GM18868 (cell line): ENCODE data around the gene TBX4.
"Not testable (repeated sequence)": the region's sequence is repeated elsewhere in the genome, so short reads cannot be mapped to it uniquely, and the experiment has no call there.

Experiments used
- ATAC-seq: cut with Tn5 transposase; IDR thresholded peaks from one replicate; pipeline ENCODE4 v1.9.1; 2021; ENCODE audit warnings: mild to moderate bottlenecking, moderate library complexity; ENCODE audit not compliant: unreplicated experiment

The TBX4 gene

GRCh38 chr17:61496174-61496956 is 44.1 kb downstream of the TBX4 start:
- ATAC-seq = no peak

- no peak for ATAC-seq
Observed at GRCh38 chr17:61496957-61497653, 44.9 kb downstream of the TBX4 start.

GRCh38 chr17:61498042-61498994 is 46.1 kb downstream of the TBX4 start:
- no peak for ATAC-seq

GRCh38 chr17:61499632-61500031 is 47.4 kb downstream of the TBX4 start:
- ATAC-seq = no peak

- no peak for ATAC-seq
Observed at GRCh38 chr17:61500287-61500686, 48.1 kb downstream of the TBX4 start.

DNA sequence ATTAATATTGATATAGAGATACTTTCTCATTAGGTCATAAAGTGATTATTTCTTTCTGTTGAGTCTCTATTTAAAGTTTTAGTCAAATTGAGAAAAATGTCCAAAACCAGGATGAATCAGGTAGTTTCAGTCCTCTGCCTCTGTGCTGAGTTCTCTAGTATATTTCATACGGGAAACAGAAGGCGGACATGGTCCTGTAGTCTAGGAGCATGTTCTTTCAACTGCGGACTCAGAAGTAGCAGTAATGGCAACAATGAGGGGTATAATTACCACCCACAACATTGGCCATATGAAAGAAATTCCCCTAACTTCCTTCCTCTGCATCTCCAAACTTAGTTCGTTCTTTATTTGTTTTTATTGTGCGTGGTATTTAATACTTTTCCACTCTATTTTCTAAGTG is 50.1 kb downstream of the TBX4 start:
- no peak for ATAC-seq

GRCh38 chr17:61503961-61504360 is 51.7 kb downstream of the TBX4 start:
- ATAC-seq = no peak

GRCh38 chr17:61504697-61505096 is 52.5 kb downstream of the TBX4 start:
- ATAC-seq = no peak

DNA sequence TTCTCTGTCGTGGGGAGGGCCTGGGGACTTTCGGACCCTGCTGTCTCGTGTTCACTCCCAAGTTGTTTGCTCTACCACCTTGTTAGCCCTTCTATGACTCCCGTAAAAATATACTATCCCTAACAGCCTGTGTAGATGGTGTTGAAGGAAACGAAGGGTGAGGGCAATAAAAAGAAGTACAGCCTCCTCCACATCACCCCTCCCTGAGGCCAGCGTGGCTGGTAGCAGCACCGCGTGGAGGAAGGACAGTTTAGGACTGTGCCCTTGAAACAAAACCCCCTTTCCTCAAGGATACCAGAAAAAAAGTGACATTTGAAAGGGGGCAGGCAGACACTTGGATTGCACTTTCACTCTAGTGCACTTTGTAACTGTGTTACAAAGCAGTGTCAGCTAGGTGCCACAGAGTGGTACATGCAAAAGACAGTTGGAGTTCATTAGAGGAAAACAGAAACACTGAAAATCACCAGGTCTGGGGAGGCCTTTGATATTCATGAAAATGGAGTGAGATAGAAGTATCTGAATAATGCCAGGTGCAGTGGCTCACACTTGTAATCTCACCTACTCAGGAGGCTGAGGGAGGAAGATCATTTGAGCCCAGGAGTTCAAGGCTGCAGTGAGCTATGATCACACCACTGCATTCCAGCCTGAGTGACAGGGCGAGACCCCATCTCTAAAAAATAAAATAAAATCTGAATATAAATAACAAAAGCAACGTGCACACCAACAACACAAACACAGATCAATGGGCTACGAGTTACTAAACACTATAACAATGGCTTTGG is 53.8 kb downstream of the TBX4 start:
- no peak for ATAC-seq

DNA sequence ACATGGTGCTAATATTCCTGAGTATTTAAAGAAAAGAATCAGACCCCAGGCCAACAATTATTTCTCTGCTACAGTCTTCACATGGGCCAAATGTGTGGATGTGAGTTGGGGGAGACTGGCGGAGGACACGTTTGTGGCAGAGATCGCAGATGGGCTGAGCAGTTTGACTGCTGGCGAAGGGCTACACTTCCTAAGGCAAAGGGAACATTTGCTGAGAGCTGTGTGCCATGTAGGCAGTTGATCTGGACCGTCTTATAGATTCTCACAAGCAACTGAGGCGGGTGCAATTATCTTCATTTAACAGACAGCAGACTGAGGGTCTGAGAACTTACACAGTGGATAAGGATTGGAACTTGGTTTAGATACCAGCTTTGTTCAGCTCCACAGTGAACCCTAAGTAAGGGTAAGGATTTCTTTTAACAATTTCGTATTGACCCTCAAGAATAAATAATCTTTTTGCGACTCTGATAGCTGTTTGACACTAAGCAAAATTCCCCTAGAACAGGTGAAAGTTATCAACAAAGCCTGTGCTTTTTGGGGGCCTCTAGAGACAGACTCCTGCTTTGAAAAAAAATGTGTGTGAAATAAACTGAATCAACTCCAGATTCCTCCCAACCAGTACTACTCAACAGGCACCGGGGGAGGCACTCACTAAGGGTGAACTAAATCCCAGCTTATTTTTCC is 55.3 kb downstream of the TBX4 start:
- ATAC-seq = no peak

DNA sequence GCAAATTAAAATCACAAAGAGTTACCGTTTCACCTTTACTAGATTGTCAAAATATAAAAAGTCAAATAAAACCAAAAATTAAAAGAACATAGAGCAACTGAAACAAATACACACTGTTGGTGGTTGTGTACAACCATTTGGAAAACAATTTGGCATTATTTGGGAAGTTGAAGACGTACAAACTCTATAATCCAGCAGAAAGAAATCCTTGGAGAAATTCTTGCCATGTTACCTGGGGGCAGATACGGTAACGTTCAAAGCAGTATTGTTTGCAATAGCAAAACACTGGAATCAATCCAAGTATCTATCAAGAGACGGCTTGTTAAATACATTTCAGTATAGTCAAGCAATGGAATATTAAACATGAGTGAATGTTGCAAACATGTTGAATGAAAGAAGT is 56.7 kb downstream of the TBX4 start:
- ATAC-seq = no peak

DNA sequence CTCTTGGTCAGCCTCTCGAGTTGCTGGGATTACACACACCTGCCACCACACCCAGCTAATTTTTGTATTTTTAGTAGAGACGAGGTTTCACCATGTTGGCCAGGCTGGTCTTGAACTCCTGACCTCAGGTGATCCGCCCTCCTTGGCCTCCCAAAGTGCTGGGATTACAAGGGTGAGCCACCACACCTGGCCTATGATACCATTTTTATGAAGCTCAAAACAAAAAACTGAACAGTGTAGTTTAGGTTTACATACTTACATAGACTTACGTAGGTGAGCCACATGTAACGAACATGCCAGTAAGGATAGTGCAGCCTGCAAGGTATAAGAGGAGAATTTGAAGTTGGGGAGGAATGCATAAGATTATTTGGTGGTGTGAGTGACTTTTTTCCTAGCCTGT is 57.2 kb downstream of the TBX4 start:
- not testable (repeated sequence) for ATAC-seq

DNA sequence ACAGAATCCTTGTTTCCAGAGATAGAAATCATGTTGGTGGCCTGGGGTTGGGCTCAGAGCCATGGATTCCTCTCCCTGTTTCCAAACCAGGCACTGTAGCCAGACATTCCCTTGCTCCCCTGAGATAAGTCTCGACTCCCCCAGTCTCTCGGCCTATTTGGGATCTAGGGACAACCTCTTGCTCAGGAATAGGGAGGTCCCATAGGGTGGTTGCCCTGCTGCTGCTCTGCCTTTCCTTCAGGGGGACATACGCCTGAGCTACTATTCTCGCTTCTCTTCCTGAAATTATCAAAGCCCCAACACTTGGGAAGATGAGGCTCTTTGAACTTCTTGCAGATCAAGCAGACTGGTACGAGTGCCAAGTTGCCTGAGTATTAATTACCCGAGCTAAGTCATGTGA is 58.0 kb downstream of the TBX4 start:
- ATAC-seq = no peak

- no peak for ATAC-seq
Observed at GRCh38 chr17:61510991-61511390, 58.8 kb downstream of the TBX4 start.

- ATAC-seq = no peak
Observed at GRCh38 chr17:61511480-61512182, 59.4 kb downstream of the TBX4 start.

DNA sequence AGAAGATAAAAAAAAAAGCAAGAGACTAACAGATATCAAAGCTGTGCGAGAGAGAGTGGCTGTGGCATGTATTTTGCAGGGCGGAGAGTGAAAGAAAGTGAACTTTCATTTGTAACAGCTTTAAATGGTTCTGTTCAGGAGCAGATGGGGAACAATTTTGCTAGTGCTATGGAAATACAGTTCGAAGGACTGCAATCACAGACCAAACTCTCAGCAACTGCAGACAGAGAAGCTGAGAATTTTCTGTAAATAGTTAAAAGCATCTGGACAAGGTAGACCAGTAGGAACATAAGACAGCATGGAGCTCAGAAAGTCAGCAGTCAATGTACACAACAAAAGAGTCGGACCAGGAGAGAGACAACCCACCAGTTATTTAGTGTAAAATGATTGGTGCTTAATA is 62.3 kb downstream of the TBX4 start:
- no peak for ATAC-seq

- ATAC-seq = no peak
Observed at GRCh38 chr17:61517265-61517664, 65.0 kb downstream of the TBX4 start.

GRCh38 chr17:61517843-61518606 is 65.8 kb downstream of the TBX4 start:
- no peak for ATAC-seq

DNA sequence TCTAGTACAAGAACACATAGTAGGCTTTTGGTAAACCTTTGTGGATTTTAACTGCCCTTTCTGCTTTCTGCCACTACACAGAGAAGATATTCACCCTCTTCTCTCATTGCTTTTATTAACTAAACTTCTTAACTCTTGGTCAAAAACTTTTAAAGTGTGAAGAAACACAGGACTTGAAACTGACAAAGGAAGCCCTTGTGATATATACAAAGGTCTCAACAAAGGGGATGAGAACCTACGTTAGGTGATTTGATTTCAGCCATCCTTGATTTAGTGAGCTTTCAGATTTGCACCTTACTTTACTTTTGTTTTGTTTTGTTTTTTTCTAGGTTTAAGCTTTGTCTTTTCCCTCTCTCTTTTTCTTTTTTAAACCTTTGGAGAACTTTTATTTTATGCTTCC is 66.9 kb downstream of the TBX4 start:
- no peak for ATAC-seq
